ENCODE data around the gene CCDC184. TPM values are rescaled to one million over a fixed set of nuclear protein-coding genes. Genes with fewer than 3 reads are reported as not detected.

Gene CCDC184
- polyA plus RNA-seq, 1 of the 3 experiments (the other 2 are of a cell fraction) = 5.8 TPM

DNA sequence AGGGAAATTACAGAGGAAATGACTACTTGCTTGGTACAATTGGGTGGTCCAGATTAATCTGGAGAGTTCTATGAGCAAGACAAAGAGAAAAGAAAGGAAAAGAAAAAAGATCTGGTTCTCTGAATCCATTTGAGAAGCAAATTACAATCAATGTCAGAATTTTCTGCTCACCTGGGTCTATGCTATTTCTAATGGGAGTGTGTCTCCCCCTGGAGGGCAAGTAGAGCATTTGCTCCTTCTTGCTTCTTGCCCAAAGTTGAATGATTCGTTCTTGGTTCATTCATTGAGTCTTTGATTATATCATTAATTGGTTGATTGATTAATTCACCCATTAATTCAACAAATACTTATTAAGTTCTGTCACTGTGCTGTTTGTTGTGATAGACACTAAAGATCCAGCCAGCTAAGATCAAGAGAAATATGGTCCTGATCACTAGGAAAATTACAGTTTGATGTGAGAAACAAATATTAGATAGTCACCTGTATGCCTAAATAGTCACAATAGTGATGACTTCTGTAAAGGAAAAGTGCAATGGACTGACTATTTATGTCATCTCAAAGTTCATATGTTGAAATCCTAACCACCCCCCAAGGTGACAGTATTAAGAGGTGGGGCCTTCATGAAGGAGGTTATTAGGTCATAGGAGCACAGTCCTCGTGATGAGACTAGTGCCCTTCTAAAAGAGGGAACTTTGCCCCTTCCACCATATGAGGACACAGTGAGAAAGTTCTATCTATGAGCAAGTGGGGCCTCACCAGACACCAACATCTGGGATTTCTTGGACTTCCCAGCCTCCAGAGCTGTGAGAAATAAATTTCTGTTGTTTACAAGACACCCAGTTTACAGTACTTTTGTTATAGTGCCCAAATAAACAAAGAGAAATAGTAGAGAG lies 18.1 kb upstream of the CCDC184 start:
- H3K4me2 ChIP-seq = no peak overlapping the region
- CTCF ChIA-PET = interaction anchor here (0.6 to 6.1 kb wide), 44 partner anchors 8 to 494 kb away, joined by 3 to 33 read pairs (median 4); partner anchors contain the start of genes ASB8, SENP1 and VDR
- no peaks in the 10 kb centered on the region for H3K79me2 ChIP-seq (ENCODE audit: insufficient read depth)
- H3K27ac ChIP-seq (ENCODE audit: low read depth in 2 of 2, low read length in 1 of 2) = no peak overlapping the region
- DNase-seq = peak; percentile 67
- no peaks in the 10 kb centered on the region for H3F3A ChIP-seq (replicated peaks; ENCODE audit: insufficient read depth)
- H4K20me1 ChIP-seq (ENCODE audit: insufficient read depth) = no peaks in the 10 kb centered on the region
- H3K36me3 ChIP-seq (replicated peaks in 1 of 2; ENCODE audit: control insufficient read depth in 1 of 2, insufficient read depth in 2 of 2, low read length in 1 of 2) = no peaks in the 10 kb centered on the region
- H3K9me3 ChIP-seq = no peaks in the 10 kb centered on the region
- 8% methylated on average over 2 of the region's 2 CpGs for WGBS (ENCODE audit: low lambda C conversion rate)
- POLR2A ChIA-PET = no interaction called here
- no peaks in the 10 kb centered on the region; a peak in 1 of 4 replicates for H3K4me1 ChIP-seq (ENCODE audit: control insufficient read depth in 1 of 2, insufficient read depth in 2 of 2, low read depth in 1 of 2, low read length in 1 of 2)
- H2AFZ ChIP-seq (ENCODE audit: low read depth) = no peak overlapping the region
- H3K4me3 ChIP-seq (ENCODE audit: low read depth in 2 of 2, low read length in 1 of 2) = peak overlapping the region in 1 of 2 experiments; percentile 32; a peak in 1 of 4 replicates
- no peaks in the 10 kb centered on the region for H3K9me2 ChIP-seq
- H3K27me3 ChIP-seq (ENCODE audit: insufficient read depth) = no peaks in the 10 kb centered on the region
- no peak overlapping the region for H3K9ac ChIP-seq
- TF ChIP-seq GABPA (IDR thresholded peaks at IDR 0.05; ENCODE audit: low read depth) (no peak), GATA2 (CRISPR knock-in tag; IDR thresholded peaks at IDR 0.05) (no peak), EP300 (IDR thresholded peaks at IDR 0.05; ENCODE audit: borderline replicate concordance in 1 of 2, low read depth in 1 of 2, low read length in 1 of 2) (no peak), YY1 (IDR thresholded peaks at IDR 0.05; ENCODE audit: low read depth) (no peak), FOXJ3 (CRISPR knock-in tag; IDR thresholded peaks at IDR 0.05) (no peak), CHD2 (IDR thresholded peaks at IDR 0.05; ENCODE audit: low read length, partially characterized antibody) (no peak), MAX (IDR thresholded peaks at IDR 0.05; ENCODE audit: low read depth) (no peak), NRF1 (IDR thresholded peaks at IDR 0.05; ENCODE audit: low read depth, low read length) (no peak), ELF1 (IDR thresholded peaks at IDR 0.05) (no peak), RCOR1 (IDR thresholded peaks at IDR 0.05; ENCODE audit: low read length) (0 out of 2 replicates have a peak, but pooled peaks have one; percentile 11), JUND (IDR thresholded peaks at IDR 0.05) (no peak), EZH2phosphoT487 (IDR thresholded peaks at IDR 0.05; ENCODE audit: borderline replicate concordance, low read depth) (no peak), RXRA (IDR thresholded peaks at IDR 0.05; ENCODE audit: borderline replicate concordance, low read depth) (no peak), USF1 (IDR thresholded peaks at IDR 0.05; ENCODE audit: borderline replicate concordance, low read depth) (no peak), PBX3 (IDR thresholded peaks at IDR 0.05) (no peak), ZBTB33 (IDR thresholded peaks at IDR 0.05; ENCODE audit: borderline replicate concordance, low read depth) (no peak), TEAD4 (IDR thresholded peaks at IDR 0.05; ENCODE audit: borderline replicate concordance, insufficient read depth) (no peak), POLR2AphosphoS5 (IDR thresholded peaks at IDR 0.05; ENCODE audit: low read depth, low read length) (no peak), SMC3 (IDR thresholded peaks at IDR 0.05; ENCODE audit: low read depth, low read length) (peak; percentile 65), MXI1 (IDR thresholded peaks at IDR 0.05; ENCODE audit: low read depth, low read length) (no peak), FOXM1 (IDR thresholded peaks at IDR 0.05; ENCODE audit: low read depth) (no peak), NFIC (IDR thresholded peaks at IDR 0.05; ENCODE audit: borderline replicate concordance) (no peak), RFX5 (IDR thresholded peaks at IDR 0.05; ENCODE audit: low read length) (no peak), TCF12 (IDR thresholded peaks at IDR 0.05) (no peak)
- TF ChIP-seq, protein P1, sequence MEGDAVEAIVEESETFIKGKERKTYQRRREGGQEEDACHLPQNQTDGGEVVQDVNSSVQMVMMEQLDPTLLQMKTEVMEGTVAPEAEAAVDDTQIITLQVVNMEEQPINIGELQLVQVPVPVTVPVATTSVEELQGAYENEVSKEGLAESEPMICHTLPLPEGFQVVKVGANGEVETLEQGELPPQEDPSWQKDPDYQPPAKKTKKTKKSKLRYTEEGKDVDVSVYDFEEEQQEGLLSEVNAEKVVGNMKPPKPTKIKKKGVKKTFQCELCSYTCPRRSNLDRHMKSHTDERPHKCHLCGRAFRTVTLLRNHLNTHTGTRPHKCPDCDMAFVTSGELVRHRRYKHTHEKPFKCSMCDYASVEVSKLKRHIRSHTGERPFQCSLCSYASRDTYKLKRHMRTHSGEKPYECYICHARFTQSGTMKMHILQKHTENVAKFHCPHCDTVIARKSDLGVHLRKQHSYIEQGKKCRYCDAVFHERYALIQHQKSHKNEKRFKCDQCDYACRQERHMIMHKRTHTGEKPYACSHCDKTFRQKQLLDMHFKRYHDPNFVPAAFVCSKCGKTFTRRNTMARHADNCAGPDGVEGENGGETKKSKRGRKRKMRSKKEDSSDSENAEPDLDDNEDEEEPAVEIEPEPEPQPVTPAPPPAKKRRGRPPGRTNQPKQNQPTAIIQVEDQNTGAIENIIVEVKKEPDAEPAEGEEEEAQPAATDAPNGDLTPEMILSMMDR (IDR thresholded peaks at IDR 0.05) = peak; percentile 94
- TF ChIP-seq, protein P2, sequence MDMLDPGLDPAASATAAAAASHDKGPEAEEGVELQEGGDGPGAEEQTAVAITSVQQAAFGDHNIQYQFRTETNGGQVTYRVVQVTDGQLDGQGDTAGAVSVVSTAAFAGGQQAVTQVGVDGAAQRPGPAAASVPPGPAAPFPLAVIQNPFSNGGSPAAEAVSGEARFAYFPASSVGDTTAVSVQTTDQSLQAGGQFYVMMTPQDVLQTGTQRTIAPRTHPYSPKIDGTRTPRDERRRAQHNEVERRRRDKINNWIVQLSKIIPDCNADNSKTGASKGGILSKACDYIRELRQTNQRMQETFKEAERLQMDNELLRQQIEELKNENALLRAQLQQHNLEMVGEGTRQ (IDR thresholded peaks at IDR 0.05; ENCODE audit: borderline replicate concordance, low read depth, low read length) = no peak

Measured in SK-N-SH (cell line).